Measurements from ENCODE around the gene SPTB. TPM values are rescaled to one million over a fixed set of nuclear protein-coding genes. Genes with fewer than 3 reads are reported as not detected.

Gene SPTB
- total RNA-seq, 1 experiment from 2014 or later, result 2.3 TPM

DNA sequence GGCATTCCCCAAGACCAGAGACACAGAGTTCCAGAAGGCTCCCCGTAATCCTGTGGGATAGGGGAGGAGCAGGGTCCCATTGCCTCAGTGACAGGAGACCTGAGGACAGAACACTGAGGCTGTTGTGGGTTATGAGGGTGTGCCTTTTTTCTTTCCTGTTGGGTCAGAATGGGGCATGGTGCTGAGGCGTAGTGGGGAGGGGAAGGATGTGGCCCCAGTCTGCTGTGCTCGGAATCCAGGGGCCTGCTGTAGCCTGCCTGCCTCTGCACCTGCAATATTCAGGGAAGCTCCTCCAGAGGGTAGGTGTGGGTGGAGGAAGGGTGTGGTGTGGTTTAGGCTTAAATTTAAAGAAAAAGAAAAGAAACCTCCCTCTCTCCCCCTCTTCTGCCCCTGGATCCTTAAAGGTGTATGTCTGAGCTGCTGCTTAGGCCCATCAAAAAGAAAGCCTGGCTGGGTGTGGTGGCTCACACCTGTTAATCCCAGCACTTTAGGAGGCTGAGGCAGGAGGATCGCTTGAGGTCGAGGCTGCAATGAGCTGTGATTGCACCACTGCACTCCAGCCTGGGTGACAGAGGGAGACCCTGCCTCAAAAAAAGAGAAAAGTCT is 156.8 kb downstream of the SPTB start:
- ATAC-seq, result no peak
- CTCF ChIA-PET, result interaction anchor here (0.5 kb wide), 1 partner anchor 25 kb away, joined by 3 read pairs; no protein-coding TSS in a partner anchor

DNA sequence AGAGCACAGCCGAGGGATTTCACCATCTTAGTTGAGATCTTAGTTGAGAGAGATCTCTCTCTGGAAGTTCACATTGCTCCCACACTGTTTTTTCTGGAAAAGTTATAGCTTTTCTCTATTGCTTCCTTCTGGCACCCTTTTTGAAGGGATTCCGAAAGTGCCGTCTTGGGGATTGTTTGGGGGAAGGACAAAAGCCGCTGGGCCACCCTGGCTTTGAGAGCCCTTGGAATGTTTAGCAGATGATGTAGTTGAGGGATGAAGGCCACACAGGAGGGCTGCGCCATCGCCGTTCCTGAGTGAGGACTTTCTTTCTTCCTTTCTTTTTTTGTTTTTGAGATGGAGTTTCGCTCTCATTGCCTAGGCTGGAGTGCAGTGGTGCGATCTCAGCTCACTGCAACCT is 157.8 kb downstream of the SPTB start:
- no peak overlapping the region for H2AFZ ChIP-seq (ENCODE audit: low read length)
- H4K20me1 ChIP-seq (ENCODE audit: low read length), result no peaks in the 10 kb centered on the region
- H3K4me3 ChIP-seq (ENCODE audit: low read length), result no peak overlapping the region
- H3K36me3 ChIP-seq (ENCODE audit: low read depth, low read length), result no peaks in the 10 kb centered on the region
- no peak overlapping the region for H3K4me2 ChIP-seq (ENCODE audit: low read length)
- no peaks in the 10 kb centered on the region for H3K9me2 ChIP-seq (replicated peaks; ENCODE audit: low read length)
- H3K27me3 ChIP-seq (ENCODE audit: low read length), result no peaks in the 10 kb centered on the region
- ATAC-seq (no peak), DNase-seq (no peak)
- H3K9ac ChIP-seq (ENCODE audit: low read length), result no peak overlapping the region
- H3K79me2 ChIP-seq (ENCODE audit: low read length), result peaks cover 92% of the 10 kb centered on the region
- BruUV-seq (replicated peaks), result no TSS peak
- H3F3A ChIP-seq (ENCODE audit: low read length, unreplicated experiment), result peaks cover 8% of the 10 kb centered on the region
- ChIA-PET POLR2A (ENCODE audit: unreplicated experiment) (interaction anchor here (0.7 kb wide), 1 partner anchor 1568 kb away, joined by 4 read pairs; no protein-coding TSS in a partner anchor), CTCF (no interaction called here)
- no peaks in the 10 kb centered on the region for H3K9me3 ChIP-seq (ENCODE audit: low read length)
- peaks cover 87% of the 10 kb centered on the region for H3K4me1 ChIP-seq (ENCODE audit: insufficient read depth, low read length)
- TF ChIP-seq EZH2 (IDR thresholded peaks at IDR 0.05; ENCODE audit: low read length, unreplicated experiment), result no peak
- TF ChIP-seq, protein P1, sequence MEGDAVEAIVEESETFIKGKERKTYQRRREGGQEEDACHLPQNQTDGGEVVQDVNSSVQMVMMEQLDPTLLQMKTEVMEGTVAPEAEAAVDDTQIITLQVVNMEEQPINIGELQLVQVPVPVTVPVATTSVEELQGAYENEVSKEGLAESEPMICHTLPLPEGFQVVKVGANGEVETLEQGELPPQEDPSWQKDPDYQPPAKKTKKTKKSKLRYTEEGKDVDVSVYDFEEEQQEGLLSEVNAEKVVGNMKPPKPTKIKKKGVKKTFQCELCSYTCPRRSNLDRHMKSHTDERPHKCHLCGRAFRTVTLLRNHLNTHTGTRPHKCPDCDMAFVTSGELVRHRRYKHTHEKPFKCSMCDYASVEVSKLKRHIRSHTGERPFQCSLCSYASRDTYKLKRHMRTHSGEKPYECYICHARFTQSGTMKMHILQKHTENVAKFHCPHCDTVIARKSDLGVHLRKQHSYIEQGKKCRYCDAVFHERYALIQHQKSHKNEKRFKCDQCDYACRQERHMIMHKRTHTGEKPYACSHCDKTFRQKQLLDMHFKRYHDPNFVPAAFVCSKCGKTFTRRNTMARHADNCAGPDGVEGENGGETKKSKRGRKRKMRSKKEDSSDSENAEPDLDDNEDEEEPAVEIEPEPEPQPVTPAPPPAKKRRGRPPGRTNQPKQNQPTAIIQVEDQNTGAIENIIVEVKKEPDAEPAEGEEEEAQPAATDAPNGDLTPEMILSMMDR (conservative IDR thresholded peaks at IDR 0.05; ENCODE audit: low read depth, low read length), result no peak
- no peak for TF ChIP-seq EZH2phosphoT487 (IDR thresholded peaks at IDR 0.05; ENCODE audit: borderline replicate concordance, low read length)
- intact Hi-C loops (cut with micrococcal nuclease), result loop anchor here (2.0 kb wide), 2 partner anchors 37 to 51 kb away; no protein-coding TSS in a partner anchor
- peak overlapping the region; percentile 93 for H3K27ac ChIP-seq (ENCODE audit: low read length)

More for the DNA sequence above, 156.8 kb downstream of the SPTB start:
- no peak for DNase-seq
- no peak overlapping the region for H3K4me2 ChIP-seq (ENCODE audit: low read length)
- BruUV-seq (replicated peaks), result no TSS peak
- no peak overlapping the region for H2AFZ ChIP-seq (ENCODE audit: low read length)
- H4K20me1 ChIP-seq (ENCODE audit: low read length), result no peaks in the 10 kb centered on the region
- peaks cover 8% of the 10 kb centered on the region for H3F3A ChIP-seq (ENCODE audit: low read length, unreplicated experiment)
- no peaks in the 10 kb centered on the region for H3K27me3 ChIP-seq (ENCODE audit: low read length)
- no peak overlapping the region for H3K9ac ChIP-seq (ENCODE audit: low read length)
- no peak overlapping the region for H3K27ac ChIP-seq (ENCODE audit: low read length)
- H3K9me3 ChIP-seq (ENCODE audit: low read length), result no peaks in the 10 kb centered on the region
- H3K79me2 ChIP-seq (ENCODE audit: low read length), result peaks cover 92% of the 10 kb centered on the region
- no peaks in the 10 kb centered on the region for H3K9me2 ChIP-seq (replicated peaks; ENCODE audit: low read length)
- H3K4me3 ChIP-seq (ENCODE audit: low read length), result no peak overlapping the region
- no peaks in the 10 kb centered on the region; the same call in 1 of the 2 replicates for H3K36me3 ChIP-seq (ENCODE audit: low read depth, low read length)
- H3K4me1 ChIP-seq (ENCODE audit: insufficient read depth, low read length), result peaks cover 81% of the 10 kb centered on the region
- intact Hi-C loops (cut with micrococcal nuclease), result no loop called here
- POLR2A ChIA-PET (ENCODE audit: unreplicated experiment), result no interaction called here
- TF ChIP-seq, protein P1 (conservative IDR thresholded peaks at IDR 0.05; ENCODE audit: low read depth, low read length), result no peak
- TF ChIP-seq EZH2 (IDR thresholded peaks at IDR 0.05; ENCODE audit: low read length, unreplicated experiment), result no peak
- no peak for TF ChIP-seq EZH2phosphoT487 (IDR thresholded peaks at IDR 0.05; ENCODE audit: borderline replicate concordance, low read length)

DNA sequence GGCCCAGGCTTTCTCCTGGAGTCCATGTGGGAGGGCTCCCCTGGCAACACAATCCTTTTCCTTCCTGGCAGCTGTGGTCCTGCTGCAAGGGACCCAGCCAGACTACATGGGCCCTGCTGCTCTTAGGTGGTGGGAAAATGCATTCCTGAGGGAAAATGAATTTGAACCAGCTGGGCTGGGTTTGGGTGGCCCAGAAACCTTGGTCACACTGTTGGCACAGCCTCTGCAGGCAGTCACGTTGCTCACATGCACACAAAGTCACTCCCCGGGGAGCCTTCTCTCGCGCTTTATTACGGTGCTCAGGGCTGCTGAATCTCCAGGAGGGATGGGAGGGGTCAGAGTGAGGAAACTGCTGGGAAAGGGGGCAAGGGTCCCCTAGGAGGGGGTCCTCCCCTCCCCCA is 158.3 kb downstream of the SPTB start:
- TF ChIP-seq EZH2 (IDR thresholded peaks at IDR 0.05; ENCODE audit: low read length, unreplicated experiment), result no peak
- TF ChIP-seq EZH2phosphoT487 (IDR thresholded peaks at IDR 0.05; ENCODE audit: borderline replicate concordance, low read length), result no peak
- TF ChIP-seq, protein P1 (conservative IDR thresholded peaks at IDR 0.05; ENCODE audit: low read depth, low read length), result no peak

More for the DNA sequence above, 158.3 kb downstream of the SPTB start:
- Histone ChIP-seq H3F3A (ENCODE audit: low read length, unreplicated experiment) (peaks cover 8% of the 10 kb centered on the region), H3K27me3 (ENCODE audit: low read length) (no peaks in the 10 kb centered on the region), H3K27ac (ENCODE audit: low read length) (peak overlapping the region; percentile 93), H4K20me1 (ENCODE audit: low read length) (no peaks in the 10 kb centered on the region), H3K4me1 (ENCODE audit: insufficient read depth, low read length) (peaks cover 88% of the 10 kb centered on the region), H3K4me2 (ENCODE audit: low read length) (peak overlapping the region; percentile 69; the same call in 1 of the 2 replicates), H3K79me2 (ENCODE audit: low read length) (peaks cover 95% of the 10 kb centered on the region), H3K9me3 (ENCODE audit: low read length) (no peaks in the 10 kb centered on the region), H3K9me2 (replicated peaks; ENCODE audit: low read length) (no peaks in the 10 kb centered on the region), H3K36me3 (ENCODE audit: low read depth, low read length) (no peaks in the 10 kb centered on the region), H3K9ac (ENCODE audit: low read length) (peak overlapping the region; percentile 65), H2AFZ (ENCODE audit: low read length) (no peak overlapping the region), H3K4me3 (ENCODE audit: low read length) (no peak overlapping the region)
- DNase-seq (no peak), ATAC-seq (no peak)
- ChIA-PET POLR2A (ENCODE audit: unreplicated experiment) (interaction anchor here (0.7 kb wide), 1 partner anchor 1568 kb away, joined by 4 read pairs; no protein-coding TSS in a partner anchor), CTCF (no interaction called here)
- intact Hi-C loops (cut with micrococcal nuclease), result loop anchor here (2.0 kb wide), 2 partner anchors 37 to 51 kb away; no protein-coding TSS in a partner anchor
- no TSS peak for BruUV-seq (replicated peaks)

All from PC-3 (cell line).